Natural killer cell (primary cell): ENCODE measurements around the gene TPX2. TPM values are rescaled to one million over a fixed set of nuclear protein-coding genes. Genes with fewer than 3 reads are reported as not detected.

Experiments
- ATAC-seq, 3 donors: fragments of 150-1000 bp in 2 of 3; fragments of 200-7000 bp in 1 of 3; cut with Tn5 transposase; 1 replicate in 1 of 3; 2 replicates in 2 of 3; pipeline ENCODE4 v1.10.0; 2021; ENCODE audit warnings: mild to moderate bottlenecking in 2 of 3, moderate library complexity in 2 of 3
- DNase-seq, 2 donors: peaks; one replicate each; pipeline versions ENCODE4 v3.0.0 to v3.0.0-alpha.2; 2013 to 2021; ENCODE audit warnings: mixed read lengths in 1 of 2
- H3K27ac ChIP-seq: one replicate; pipeline ENCODE4 v1.5.1; 2013; ENCODE audit warnings: mild to moderate bottlenecking, low read length
- H3K27me3 ChIP-seq: one replicate; pipeline ENCODE4 v1.6.1; 2013; ENCODE audit warnings: low read length; ENCODE audit not compliant: control insufficient read depth, insufficient read depth
- H3K36me3 ChIP-seq: one replicate; pipeline ENCODE4 v1.6.1; 2013; ENCODE audit warnings: low read length; ENCODE audit not compliant: control insufficient read depth, insufficient read depth
- H3K4me1 ChIP-seq: one replicate; pipeline ENCODE4 v1.6.1; 2013; ENCODE audit warnings: low read length; ENCODE audit not compliant: control insufficient read depth, insufficient read depth
- H3K4me3 ChIP-seq: one replicate; pipeline ENCODE4 v1.5.1; 2013; ENCODE audit warnings: low read length
- H3K9me3 ChIP-seq: one replicate; pipeline ENCODE4 v1.6.1; 2013; ENCODE audit warnings: low read length; ENCODE audit not compliant: control insufficient read depth, insufficient read depth
- H3K27ac Mint-ChIP-seq, 2 donors: one replicate each; pipeline ENCODE4 v1.8.0; 2022; ENCODE audit warnings: mild to moderate bottlenecking in 2 of 2, mixed read lengths in 2 of 2, moderate library complexity in 1 of 2
- H3K27me3 Mint-ChIP-seq, 2 donors: one replicate each; pipeline ENCODE4 v1.8.0; 2022; ENCODE audit warnings: low read depth in 2 of 2, mixed read lengths in 2 of 2
- H3K36me3 Mint-ChIP-seq: one replicate; pipeline ENCODE4 v1.8.0; 2022; ENCODE audit warnings: mixed read lengths
- H3K4me1 Mint-ChIP-seq, 2 donors: one replicate each; pipeline ENCODE4 v1.8.0; 2022; ENCODE audit warnings: mixed read lengths in 2 of 2
- H3K4me3 Mint-ChIP-seq: one replicate; pipeline ENCODE4 v1.8.0; 2022; ENCODE audit warnings: mild to moderate bottlenecking, moderate library complexity, mixed read lengths
- H3K9me3 Mint-ChIP-seq, 2 donors: one replicate each; pipeline ENCODE4 v1.8.0; 2022; ENCODE audit warnings: mixed read lengths in 2 of 2
- WGBS: methylation state at CpG from one replicate; pipeline ENCODE4 v1.1.7; 2013; ENCODE audit warnings: missing lambda C conversion rate; ENCODE audit not compliant: insufficient coverage; 5-methylcytosine and 5-hydroxymethylcytosine counted together
- intact Hi-C: fragments of 100-400 bp; cut with micrococcal nuclease; formaldehyde crosslinking; loops from one replicate; pipeline ENCODE4 v1.14.2; 2022
- total RNA-seq, 4 donors: library from RNA; stranded (reverse); fragments of 120-200 nt in 1 of 4; gene quantifications; one replicate each; pipeline versions ENCODE4 v1.2.3 to v1.2.4, GENCODE V29; 2013 to 2022
- TF ChIP-seq, protein P1 (sequence below): fragments of 200-600 bp; IDR thresholded peaks from one replicate; pipeline ENCODE4 v1.8.0; 2022; ENCODE audit warnings: antibody characterized with exemption

Gene TPX2
- total RNA-seq, 3 donors from 2014 or later (not counting 1 experiment from before 2014, with no cell fraction given) = 2.2 to 4.2 (median 2.2) TPM

DNA sequence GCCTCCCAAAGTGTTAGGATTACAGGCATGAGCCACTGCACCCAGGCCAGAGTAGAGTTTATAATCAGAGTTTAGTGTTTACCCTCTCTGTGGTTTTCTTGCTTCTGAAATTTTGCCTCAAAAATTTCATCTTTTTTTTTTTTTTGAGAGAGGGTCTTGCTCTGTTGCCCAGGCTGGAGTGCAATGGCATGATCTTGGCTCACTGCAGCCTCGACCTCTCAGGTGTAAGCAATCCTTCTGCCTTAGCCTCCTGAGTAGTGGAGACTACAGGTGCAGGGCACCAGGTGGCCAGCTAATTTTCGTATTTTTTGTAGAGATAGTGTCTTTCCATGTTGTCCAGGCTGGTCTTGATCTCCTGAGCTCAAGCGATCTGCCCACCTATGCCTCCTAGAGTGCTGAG lies 28.7 kb downstream of the TPX2 start:
- no peaks in the 10 kb centered on the region for H3K36me3 ChIP-seq
- peaks cover 8 to 17% of the 10 kb centered on the region in 2 donors for H3K4me1 Mint-ChIP-seq
- intact Hi-C loops = no loop called here
- no peaks in the 10 kb centered on the region for H3K27me3 Mint-ChIP-seq
- H3K4me1 ChIP-seq = no peaks in the 10 kb centered on the region
- no peak overlapping the region for H3K27ac ChIP-seq
- H3K9me3 ChIP-seq = no peaks in the 10 kb centered on the region
- H3K4me3 Mint-ChIP-seq = no peak overlapping the region
- no peaks in the 10 kb centered on the region for H3K36me3 Mint-ChIP-seq
- H3K27me3 ChIP-seq = no peaks in the 10 kb centered on the region
- no peak overlapping the region for H3K4me3 ChIP-seq
- DNase-seq = no peak
- H3K27ac Mint-ChIP-seq = no peak overlapping the region
- no peak for ATAC-seq
- H3K9me3 Mint-ChIP-seq = no peaks in the 10 kb centered on the region
- TF ChIP-seq, protein P1, sequence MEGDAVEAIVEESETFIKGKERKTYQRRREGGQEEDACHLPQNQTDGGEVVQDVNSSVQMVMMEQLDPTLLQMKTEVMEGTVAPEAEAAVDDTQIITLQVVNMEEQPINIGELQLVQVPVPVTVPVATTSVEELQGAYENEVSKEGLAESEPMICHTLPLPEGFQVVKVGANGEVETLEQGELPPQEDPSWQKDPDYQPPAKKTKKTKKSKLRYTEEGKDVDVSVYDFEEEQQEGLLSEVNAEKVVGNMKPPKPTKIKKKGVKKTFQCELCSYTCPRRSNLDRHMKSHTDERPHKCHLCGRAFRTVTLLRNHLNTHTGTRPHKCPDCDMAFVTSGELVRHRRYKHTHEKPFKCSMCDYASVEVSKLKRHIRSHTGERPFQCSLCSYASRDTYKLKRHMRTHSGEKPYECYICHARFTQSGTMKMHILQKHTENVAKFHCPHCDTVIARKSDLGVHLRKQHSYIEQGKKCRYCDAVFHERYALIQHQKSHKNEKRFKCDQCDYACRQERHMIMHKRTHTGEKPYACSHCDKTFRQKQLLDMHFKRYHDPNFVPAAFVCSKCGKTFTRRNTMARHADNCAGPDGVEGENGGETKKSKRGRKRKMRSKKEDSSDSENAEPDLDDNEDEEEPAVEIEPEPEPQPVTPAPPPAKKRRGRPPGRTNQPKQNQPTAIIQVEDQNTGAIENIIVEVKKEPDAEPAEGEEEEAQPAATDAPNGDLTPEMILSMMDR = no peak
- WGBS = 98% methylated on average over 3 of the region's 3 CpGs

DNA sequence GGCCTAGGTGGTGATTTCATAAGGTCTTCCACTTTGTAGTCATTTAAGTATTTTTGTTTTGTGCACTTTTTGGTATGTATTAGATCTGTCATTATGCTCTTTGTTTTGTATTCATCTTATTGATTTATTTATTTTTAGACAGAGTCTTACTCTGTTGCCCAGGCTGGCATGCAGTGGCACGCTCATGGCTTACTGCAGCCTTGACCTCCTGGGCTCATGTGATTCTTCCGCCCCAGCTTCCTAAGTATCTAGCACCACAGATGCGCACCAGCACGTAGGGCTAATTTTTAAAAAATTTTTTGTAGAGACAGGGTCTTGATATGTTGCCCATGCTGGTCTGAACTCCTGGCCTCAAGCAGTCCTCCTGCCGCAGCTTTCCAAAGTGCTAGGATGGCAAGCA lies 30.6 kb downstream of the TPX2 start:
- Mint-ChIP-seq H3K36me3 (no peaks in the 10 kb centered on the region), H3K4me3 (peak overlapping the region; percentile 25), H3K4me1 (peaks cover 8 to 17% of the 10 kb centered on the region in 2 donors), H3K27me3 (no peaks in the 10 kb centered on the region), H3K9me3 (no peaks in the 10 kb centered on the region), H3K27ac (peak overlapping the region; percentile 68 to 78)
- no peak overlapping the region for H3K4me3 ChIP-seq
- no peak for DNase-seq
- intact Hi-C loops = no loop called here
- TF ChIP-seq, protein P1 = no peak
- no peaks in the 10 kb centered on the region for H3K27me3 ChIP-seq
- 97% methylated on average over 5 of the region's 5 CpGs for WGBS
- ATAC-seq = no peak
- H3K9me3 ChIP-seq = no peaks in the 10 kb centered on the region
- H3K27ac ChIP-seq = no peak overlapping the region
- H3K4me1 ChIP-seq = no peaks in the 10 kb centered on the region
- H3K36me3 ChIP-seq = no peaks in the 10 kb centered on the region

DNA sequence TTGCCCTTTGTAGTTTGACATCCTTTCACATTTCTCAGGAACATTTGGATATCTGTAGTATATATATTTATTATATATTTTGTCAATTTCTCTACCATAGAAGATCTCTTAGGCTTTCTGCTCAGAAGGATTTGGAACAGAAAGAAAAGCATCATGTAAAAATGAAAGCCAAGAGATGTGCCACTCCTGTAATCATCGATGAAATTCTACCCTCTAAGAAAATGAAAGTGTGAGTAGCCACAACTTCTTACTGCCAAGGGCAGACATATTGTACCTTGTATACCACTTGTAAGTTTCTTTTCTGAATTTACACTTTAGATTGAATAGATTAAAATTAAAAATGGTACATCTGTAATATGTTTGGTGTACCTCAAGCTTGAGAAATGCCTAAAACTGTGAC lies 31.2 kb downstream of the TPX2 start:
- DNase-seq (peak in 1 of 2 donors; percentile 17), ATAC-seq (peak; percentile 60 to 84 (median 71))
- H3K4me1 Mint-ChIP-seq = peaks cover 8 to 17% of the 10 kb centered on the region in 2 donors
- H3K27me3 ChIP-seq = no peaks in the 10 kb centered on the region
- peak overlapping the region; percentile 73 for H3K4me3 Mint-ChIP-seq
- intact Hi-C loops = no loop called here
- H3K9me3 Mint-ChIP-seq = no peaks in the 10 kb centered on the region
- no peaks in the 10 kb centered on the region for H3K36me3 ChIP-seq
- H3K4me1 ChIP-seq = no peaks in the 10 kb centered on the region
- no CpG with 5 or more reads among the region's 1 CpG for WGBS
- peak overlapping the region; percentile 68 to 78 for H3K27ac Mint-ChIP-seq
- no peaks in the 10 kb centered on the region for H3K9me3 ChIP-seq
- peak overlapping the region; percentile 37 for H3K27ac ChIP-seq
- H3K36me3 Mint-ChIP-seq = no peaks in the 10 kb centered on the region
- TF ChIP-seq, protein P1 = no peak
- no peaks in the 10 kb centered on the region for H3K27me3 Mint-ChIP-seq
- H3K4me3 ChIP-seq = no peak overlapping the region

DNA sequence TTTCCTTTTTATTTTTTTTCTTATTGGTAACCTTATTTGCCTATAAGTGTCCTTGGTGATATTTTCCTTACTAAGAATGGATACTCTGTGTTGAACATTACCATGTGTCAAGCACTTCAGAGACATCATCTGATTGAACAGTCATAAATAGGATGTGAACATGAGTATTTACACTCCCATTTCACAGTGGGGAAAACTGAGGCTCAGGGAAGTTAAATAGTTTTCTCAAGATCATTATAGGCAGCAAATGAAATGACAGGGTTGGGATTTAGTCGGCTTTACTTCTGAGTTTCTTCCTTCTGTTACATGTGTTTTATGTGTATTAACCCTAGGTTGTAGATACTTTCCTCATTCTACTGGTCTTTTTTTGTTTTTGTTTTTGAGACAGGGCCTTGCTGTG lies 35.3 kb downstream of the TPX2 start:
- H3K27ac ChIP-seq = no peak overlapping the region
- ATAC-seq (no peak), DNase-seq (no peak)
- Mint-ChIP-seq H3K36me3 (no peaks in the 10 kb centered on the region), H3K27ac (no peak overlapping the region), H3K4me1 (peaks cover 8 to 17% of the 10 kb centered on the region in 2 donors), H3K4me3 (no peak overlapping the region), H3K9me3 (no peaks in the 10 kb centered on the region), H3K27me3 (no peaks in the 10 kb centered on the region)
- TF ChIP-seq, protein P1 = no peak
- intact Hi-C loops = no loop called here
- no peaks in the 10 kb centered on the region for H3K4me1 ChIP-seq
- H3K9me3 ChIP-seq = no peaks in the 10 kb centered on the region
- H3K4me3 ChIP-seq = no peak overlapping the region
- H3K27me3 ChIP-seq = no peaks in the 10 kb centered on the region
- 92% methylated on average over 1 of the region's 1 CpG for WGBS
- H3K36me3 ChIP-seq = no peaks in the 10 kb centered on the region
